OCI-LY1 (cell line): ENCODE measurements around the gene ITIH3.

Experiments used
- H2AFZ ChIP-seq: fragments of 200-600 bp; sonication (generic), shearing (Covaris generic); 2 replicates; pipeline ENCODE4 v1.6.0; 2014; ENCODE audit warnings: antibody characterized with exemption, mild to moderate bottlenecking, low read length
- H3F3A ChIP-seq: fragments of 200-600 bp; sonication (generic), shearing (Covaris generic); 2 replicates; pipeline ENCODE4 v1.6.0; 2014; ENCODE audit warnings: mild to moderate bottlenecking, antibody characterized with exemption, low read length, moderate library complexity; ENCODE audit not compliant: insufficient read depth
- H3K27ac ChIP-seq: fragments of 200-600 bp; sonication (generic); 2 replicates; pipeline ENCODE4 v1.5.1; 2014; ENCODE audit warnings: low read length, mixed run types, mild to moderate bottlenecking, low read depth; ENCODE audit not compliant: poor library complexity, severe bottlenecking
- H3K27me3 ChIP-seq: fragments of 200-600 bp; sonication (generic); 2 replicates; pipeline ENCODE4 v1.6.0; 2014; ENCODE audit warnings: antibody characterized with exemption, mild to moderate bottlenecking, low read length, moderate library complexity; ENCODE audit not compliant: insufficient read depth
- H3K36me3 ChIP-seq: fragments of 200-600 bp; sonication (generic); 2 replicates; pipeline ENCODE4 v1.6.1; 2014; ENCODE audit warnings: mild to moderate bottlenecking, antibody characterized with exemption, low read length, moderate library complexity, mixed read lengths; ENCODE audit not compliant: insufficient read depth
- H3K4me1 ChIP-seq: fragments of 200-600 bp; sonication (generic); 2 replicates; pipeline ENCODE4 v1.5.1; 2014; ENCODE audit warnings: mild to moderate bottlenecking, low read length, moderate library complexity; ENCODE audit not compliant: insufficient read depth, severe bottlenecking
- H3K4me2 ChIP-seq: fragments of 200-600 bp; sonication (generic), shearing (Covaris generic); 2 replicates; pipeline ENCODE4 v1.6.1; 2014; ENCODE audit warnings: low read length
- H3K4me3 ChIP-seq: fragments of 200-600 bp; sonication (generic); 2 replicates; pipeline ENCODE4 v1.5.1; 2014; ENCODE audit warnings: low read length, low read depth, mild to moderate bottlenecking, mixed read lengths; ENCODE audit not compliant: poor library complexity, severe bottlenecking
- H3K79me2 ChIP-seq: fragments of 200-600 bp; shearing (Covaris generic); 2 replicates; pipeline ENCODE4 v1.6.1; 2016; ENCODE audit warnings: mixed run types, low read length, mixed read lengths; ENCODE audit not compliant: insufficient read depth
- H3K9ac ChIP-seq: fragments of 200-600 bp; sonication (generic), shearing (Covaris generic); 2 replicates; pipeline ENCODE4 v1.6.1; 2014; ENCODE audit warnings: mild to moderate bottlenecking, low read length, mixed read lengths
- H3K9me2 ChIP-seq: fragments of 200-600 bp; sonication (generic), shearing (Covaris generic); 2 replicates; pipeline ENCODE4 v1.6.1; 2014; ENCODE audit warnings: low read depth, mild to moderate bottlenecking, low read length, mixed read lengths
- H3K9me3 ChIP-seq: fragments of 200-600 bp; shearing (Covaris generic); 2 replicates; pipeline ENCODE4 v1.6.1; 2014; ENCODE audit warnings: low read length, mixed read lengths
- H4K20me1 ChIP-seq: fragments of 200-600 bp; sonication (generic), shearing (Covaris generic); 2 replicates; pipeline ENCODE4 v1.6.0; 2016; ENCODE audit warnings: mild to moderate bottlenecking, low read length; ENCODE audit not compliant: insufficient read depth
- CTCF ChIP-seq: fragments of 200-600 bp; sonication (generic), shearing (Covaris generic); IDR thresholded peaks from 2 replicates; pipeline ENCODE4 v1.5.1; 2017; ENCODE audit warnings: mild to moderate bottlenecking, antibody characterized with exemption, low read length, moderate library complexity, mixed read lengths
- EZH2 ChIP-seq: fragments of 200-600 bp; sonication (generic), shearing (Covaris generic); IDR thresholded peaks from 2 replicates; pipeline ENCODE4 v1.8.0; 2017; ENCODE audit warnings: borderline replicate concordance, mixed run types, mild to moderate bottlenecking, antibody characterized with exemption, low read length, moderate library complexity, mixed read lengths

ITIH3 gene

GRCh38 chr3:52838561-52839267 lies 44.1 kb downstream of the ITIH3 start:
- Histone ChIP-seq H3K4me2 (no peak overlapping the region), H3K27me3 (no peaks in the 10 kb centered on the region), H3K36me3 (peaks cover 10% of the 10 kb centered on the region; the same call in 1 of the 2 replicates), H2AFZ (no peak overlapping the region), H3K4me3 (no peak overlapping the region), H3K27ac (no peak overlapping the region), H3K79me2 (no peaks in the 10 kb centered on the region), H4K20me1 (no peaks in the 10 kb centered on the region), H3K4me1 (no peaks in the 10 kb centered on the region), H3K9me2 (no peaks in the 10 kb centered on the region), H3K9me3 (no peaks in the 10 kb centered on the region), H3K9ac (no peak overlapping the region), H3F3A (no peaks in the 10 kb centered on the region)
- no peak for TF ChIP-seq CTCF
- TF ChIP-seq EZH2 = no peak

GRCh38 chr3:52839268-52839575 lies 44.6 kb downstream of the ITIH3 start:
- H4K20me1 ChIP-seq = no peaks in the 10 kb centered on the region
- no peaks in the 10 kb centered on the region for H3F3A ChIP-seq
- TF ChIP-seq CTCF (no peak), EZH2 (no peak)
- H3K9me3 ChIP-seq = no peaks in the 10 kb centered on the region
- H3K36me3 ChIP-seq = peaks cover 10% of the 10 kb centered on the region; the same call in 1 of the 2 replicates
- H3K27ac ChIP-seq = no peak overlapping the region
- no peaks in the 10 kb centered on the region for H3K9me2 ChIP-seq
- H3K9ac ChIP-seq = no peak overlapping the region
- H3K4me1 ChIP-seq = no peaks in the 10 kb centered on the region
- no peak overlapping the region for H3K4me2 ChIP-seq
- no peak overlapping the region for H2AFZ ChIP-seq
- H3K27me3 ChIP-seq = no peaks in the 10 kb centered on the region
- H3K79me2 ChIP-seq = no peaks in the 10 kb centered on the region
- H3K4me3 ChIP-seq = no peak overlapping the region

- Histone ChIP-seq H3K4me3 (no peak overlapping the region), H3K27me3 (no peaks in the 10 kb centered on the region), H3K9me2 (no peaks in the 10 kb centered on the region), H3K27ac (no peak overlapping the region), H3K36me3 (peaks cover 13% of the 10 kb centered on the region; the same call in 1 of the 2 replicates), H3F3A (no peaks in the 10 kb centered on the region), H4K20me1 (no peaks in the 10 kb centered on the region), H3K9me3 (no peaks in the 10 kb centered on the region), H3K9ac (no peak overlapping the region), H3K4me1 (no peaks in the 10 kb centered on the region), H3K4me2 (no peak overlapping the region), H3K79me2 (no peaks in the 10 kb centered on the region), H2AFZ (no peak overlapping the region)
- TF ChIP-seq EZH2 (no peak), CTCF (no peak)
Measured at GRCh38 chr3:52839892-52840545, 45.4 kb downstream of the ITIH3 start.
